ENCODE measurements around the gene QSOX2. TPM values are rescaled to one million over a fixed set of nuclear protein-coding genes. Genes with fewer than 3 reads are reported as not detected.

QSOX2 gene
- total and polyA plus RNA-seq, 2 experiments from 2014 or later = 9.2 to 29.2 TPM

DNA sequence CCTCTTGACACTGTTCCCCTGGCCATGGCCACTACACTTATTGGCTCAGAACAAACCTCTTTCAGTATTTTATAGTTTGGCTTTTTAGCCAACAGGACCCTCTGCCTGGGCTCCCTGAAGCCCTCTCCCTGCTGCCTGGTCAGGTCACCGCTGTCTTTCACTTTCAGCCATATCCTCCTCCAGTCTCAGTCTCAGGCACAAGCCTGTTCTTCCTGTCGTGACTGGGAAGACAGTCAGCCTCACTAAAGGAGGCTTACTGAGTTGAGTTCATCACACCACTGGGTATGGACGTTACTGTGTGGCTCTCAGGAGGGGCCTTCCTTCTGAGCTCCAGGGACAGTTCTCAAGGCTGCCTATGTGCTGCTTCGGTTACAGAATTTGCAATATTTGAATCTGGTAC, 2.0 kb downstream of the QSOX2 start:
- DNase-seq (ENCODE audit: low spot score) (no peak), ATAC-seq (no peak)
- Histone ChIP-seq H3K4me3 (peak overlapping the region; percentile 84; the same call in 1 of the 2 replicates), H3K27ac (ENCODE audit: low read depth) (peak overlapping the region; percentile 66; the same call in 1 of the 2 replicates), H3K4me2 (peak overlapping the region; percentile 99), H3F3A (replicated peaks; ENCODE audit: low read depth) (0 out of 2 replicates have a peak, but pooled peaks cover 5% of the 10 kb centered on the region), H3K4me1 (ENCODE audit: insufficient read depth) (peaks cover 21% of the 10 kb centered on the region), H3K36me3 (ENCODE audit: insufficient read depth) (no peaks in the 10 kb centered on the region), H4K20me1 (replicated peaks; ENCODE audit: insufficient read depth) (peaks cover 47% of the 10 kb centered on the region), H3K79me2 (replicated peaks; ENCODE audit: insufficient read depth) (peaks cover 64% of the 10 kb centered on the region), H2AFZ (no peak overlapping the region), H3K27me3 (ENCODE audit: insufficient read depth) (0 out of 2 replicates have a peak, but pooled peaks cover 8% of the 10 kb centered on the region), H3K9me2 (ENCODE audit: insufficient read depth) (no peaks in the 10 kb centered on the region)
- Mint-ChIP-seq H3K27ac (peak overlapping the region; percentile 13; the same call in 1 of the 2 replicates), H3K4me1 (peaks cover 44% of the 10 kb centered on the region), H3K27me3 (ENCODE audit: insufficient read depth, low read depth, poor library complexity) (peaks cover 27% of the 10 kb centered on the region), H3K9me3 (no peaks in the 10 kb centered on the region), H3K4me3 (peak overlapping the region; percentile 87), H3K36me3 (ENCODE audit: low read depth) (no peaks in the 10 kb centered on the region)
- TF ChIP-seq NANOG (IDR thresholded peaks at IDR 0.05; ENCODE audit: borderline replicate concordance) (no peak), POLR2AphosphoS5 (IDR thresholded peaks at IDR 0.05; ENCODE audit: low read depth) (no peak), CREB1 (CRISPR knock-in tag; IDR thresholded peaks at IDR 0.05; ENCODE audit: low read depth) (no peak), EZH2 (IDR thresholded peaks at IDR 0.05; ENCODE audit: low read depth, unreplicated experiment) (no peak), STAT1 (IDR thresholded peaks at IDR 0.05; ENCODE audit: unreplicated experiment) (no peak), ZNF114 (CRISPR knock-in tag; IDR thresholded peaks at IDR 0.05) (no peak), ZNF331 (CRISPR knock-in tag; IDR thresholded peaks at IDR 0.05; ENCODE audit: low read depth) (no peak), EZH2phosphoT487 (IDR thresholded peaks at IDR 0.05; ENCODE audit: unreplicated experiment) (no peak), JUNB (IDR thresholded peaks at IDR 0.05; ENCODE audit: unreplicated experiment) (no peak)
- TF ChIP-seq, protein P1, sequence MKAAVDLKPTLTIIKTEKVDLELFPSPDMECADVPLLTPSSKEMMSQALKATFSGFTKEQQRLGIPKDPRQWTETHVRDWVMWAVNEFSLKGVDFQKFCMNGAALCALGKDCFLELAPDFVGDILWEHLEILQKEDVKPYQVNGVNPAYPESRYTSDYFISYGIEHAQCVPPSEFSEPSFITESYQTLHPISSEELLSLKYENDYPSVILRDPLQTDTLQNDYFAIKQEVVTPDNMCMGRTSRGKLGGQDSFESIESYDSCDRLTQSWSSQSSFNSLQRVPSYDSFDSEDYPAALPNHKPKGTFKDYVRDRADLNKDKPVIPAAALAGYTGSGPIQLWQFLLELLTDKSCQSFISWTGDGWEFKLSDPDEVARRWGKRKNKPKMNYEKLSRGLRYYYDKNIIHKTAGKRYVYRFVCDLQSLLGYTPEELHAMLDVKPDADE (IDR thresholded peaks at IDR 0.05) = no peak
- TF ChIP-seq, protein P2, sequence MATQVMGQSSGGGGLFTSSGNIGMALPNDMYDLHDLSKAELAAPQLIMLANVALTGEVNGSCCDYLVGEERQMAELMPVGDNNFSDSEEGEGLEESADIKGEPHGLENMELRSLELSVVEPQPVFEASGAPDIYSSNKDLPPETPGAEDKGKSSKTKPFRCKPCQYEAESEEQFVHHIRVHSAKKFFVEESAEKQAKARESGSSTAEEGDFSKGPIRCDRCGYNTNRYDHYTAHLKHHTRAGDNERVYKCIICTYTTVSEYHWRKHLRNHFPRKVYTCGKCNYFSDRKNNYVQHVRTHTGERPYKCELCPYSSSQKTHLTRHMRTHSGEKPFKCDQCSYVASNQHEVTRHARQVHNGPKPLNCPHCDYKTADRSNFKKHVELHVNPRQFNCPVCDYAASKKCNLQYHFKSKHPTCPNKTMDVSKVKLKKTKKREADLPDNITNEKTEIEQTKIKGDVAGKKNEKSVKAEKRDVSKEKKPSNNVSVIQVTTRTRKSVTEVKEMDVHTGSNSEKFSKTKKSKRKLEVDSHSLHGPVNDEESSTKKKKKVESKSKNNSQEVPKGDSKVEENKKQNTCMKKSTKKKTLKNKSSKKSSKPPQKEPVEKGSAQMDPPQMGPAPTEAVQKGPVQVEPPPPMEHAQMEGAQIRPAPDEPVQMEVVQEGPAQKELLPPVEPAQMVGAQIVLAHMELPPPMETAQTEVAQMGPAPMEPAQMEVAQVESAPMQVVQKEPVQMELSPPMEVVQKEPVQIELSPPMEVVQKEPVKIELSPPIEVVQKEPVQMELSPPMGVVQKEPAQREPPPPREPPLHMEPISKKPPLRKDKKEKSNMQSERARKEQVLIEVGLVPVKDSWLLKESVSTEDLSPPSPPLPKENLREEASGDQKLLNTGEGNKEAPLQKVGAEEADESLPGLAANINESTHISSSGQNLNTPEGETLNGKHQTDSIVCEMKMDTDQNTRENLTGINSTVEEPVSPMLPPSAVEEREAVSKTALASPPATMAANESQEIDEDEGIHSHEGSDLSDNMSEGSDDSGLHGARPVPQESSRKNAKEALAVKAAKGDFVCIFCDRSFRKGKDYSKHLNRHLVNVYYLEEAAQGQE (IDR thresholded peaks at IDR 0.05; ENCODE audit: unreplicated experiment) = no peak
- TF ChIP-seq, protein P3, sequence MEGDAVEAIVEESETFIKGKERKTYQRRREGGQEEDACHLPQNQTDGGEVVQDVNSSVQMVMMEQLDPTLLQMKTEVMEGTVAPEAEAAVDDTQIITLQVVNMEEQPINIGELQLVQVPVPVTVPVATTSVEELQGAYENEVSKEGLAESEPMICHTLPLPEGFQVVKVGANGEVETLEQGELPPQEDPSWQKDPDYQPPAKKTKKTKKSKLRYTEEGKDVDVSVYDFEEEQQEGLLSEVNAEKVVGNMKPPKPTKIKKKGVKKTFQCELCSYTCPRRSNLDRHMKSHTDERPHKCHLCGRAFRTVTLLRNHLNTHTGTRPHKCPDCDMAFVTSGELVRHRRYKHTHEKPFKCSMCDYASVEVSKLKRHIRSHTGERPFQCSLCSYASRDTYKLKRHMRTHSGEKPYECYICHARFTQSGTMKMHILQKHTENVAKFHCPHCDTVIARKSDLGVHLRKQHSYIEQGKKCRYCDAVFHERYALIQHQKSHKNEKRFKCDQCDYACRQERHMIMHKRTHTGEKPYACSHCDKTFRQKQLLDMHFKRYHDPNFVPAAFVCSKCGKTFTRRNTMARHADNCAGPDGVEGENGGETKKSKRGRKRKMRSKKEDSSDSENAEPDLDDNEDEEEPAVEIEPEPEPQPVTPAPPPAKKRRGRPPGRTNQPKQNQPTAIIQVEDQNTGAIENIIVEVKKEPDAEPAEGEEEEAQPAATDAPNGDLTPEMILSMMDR (conservative IDR thresholded peaks at IDR 0.05; ENCODE audit: low read depth in 2 of 2) = no peak
- TF ChIP-seq, protein P4, sequence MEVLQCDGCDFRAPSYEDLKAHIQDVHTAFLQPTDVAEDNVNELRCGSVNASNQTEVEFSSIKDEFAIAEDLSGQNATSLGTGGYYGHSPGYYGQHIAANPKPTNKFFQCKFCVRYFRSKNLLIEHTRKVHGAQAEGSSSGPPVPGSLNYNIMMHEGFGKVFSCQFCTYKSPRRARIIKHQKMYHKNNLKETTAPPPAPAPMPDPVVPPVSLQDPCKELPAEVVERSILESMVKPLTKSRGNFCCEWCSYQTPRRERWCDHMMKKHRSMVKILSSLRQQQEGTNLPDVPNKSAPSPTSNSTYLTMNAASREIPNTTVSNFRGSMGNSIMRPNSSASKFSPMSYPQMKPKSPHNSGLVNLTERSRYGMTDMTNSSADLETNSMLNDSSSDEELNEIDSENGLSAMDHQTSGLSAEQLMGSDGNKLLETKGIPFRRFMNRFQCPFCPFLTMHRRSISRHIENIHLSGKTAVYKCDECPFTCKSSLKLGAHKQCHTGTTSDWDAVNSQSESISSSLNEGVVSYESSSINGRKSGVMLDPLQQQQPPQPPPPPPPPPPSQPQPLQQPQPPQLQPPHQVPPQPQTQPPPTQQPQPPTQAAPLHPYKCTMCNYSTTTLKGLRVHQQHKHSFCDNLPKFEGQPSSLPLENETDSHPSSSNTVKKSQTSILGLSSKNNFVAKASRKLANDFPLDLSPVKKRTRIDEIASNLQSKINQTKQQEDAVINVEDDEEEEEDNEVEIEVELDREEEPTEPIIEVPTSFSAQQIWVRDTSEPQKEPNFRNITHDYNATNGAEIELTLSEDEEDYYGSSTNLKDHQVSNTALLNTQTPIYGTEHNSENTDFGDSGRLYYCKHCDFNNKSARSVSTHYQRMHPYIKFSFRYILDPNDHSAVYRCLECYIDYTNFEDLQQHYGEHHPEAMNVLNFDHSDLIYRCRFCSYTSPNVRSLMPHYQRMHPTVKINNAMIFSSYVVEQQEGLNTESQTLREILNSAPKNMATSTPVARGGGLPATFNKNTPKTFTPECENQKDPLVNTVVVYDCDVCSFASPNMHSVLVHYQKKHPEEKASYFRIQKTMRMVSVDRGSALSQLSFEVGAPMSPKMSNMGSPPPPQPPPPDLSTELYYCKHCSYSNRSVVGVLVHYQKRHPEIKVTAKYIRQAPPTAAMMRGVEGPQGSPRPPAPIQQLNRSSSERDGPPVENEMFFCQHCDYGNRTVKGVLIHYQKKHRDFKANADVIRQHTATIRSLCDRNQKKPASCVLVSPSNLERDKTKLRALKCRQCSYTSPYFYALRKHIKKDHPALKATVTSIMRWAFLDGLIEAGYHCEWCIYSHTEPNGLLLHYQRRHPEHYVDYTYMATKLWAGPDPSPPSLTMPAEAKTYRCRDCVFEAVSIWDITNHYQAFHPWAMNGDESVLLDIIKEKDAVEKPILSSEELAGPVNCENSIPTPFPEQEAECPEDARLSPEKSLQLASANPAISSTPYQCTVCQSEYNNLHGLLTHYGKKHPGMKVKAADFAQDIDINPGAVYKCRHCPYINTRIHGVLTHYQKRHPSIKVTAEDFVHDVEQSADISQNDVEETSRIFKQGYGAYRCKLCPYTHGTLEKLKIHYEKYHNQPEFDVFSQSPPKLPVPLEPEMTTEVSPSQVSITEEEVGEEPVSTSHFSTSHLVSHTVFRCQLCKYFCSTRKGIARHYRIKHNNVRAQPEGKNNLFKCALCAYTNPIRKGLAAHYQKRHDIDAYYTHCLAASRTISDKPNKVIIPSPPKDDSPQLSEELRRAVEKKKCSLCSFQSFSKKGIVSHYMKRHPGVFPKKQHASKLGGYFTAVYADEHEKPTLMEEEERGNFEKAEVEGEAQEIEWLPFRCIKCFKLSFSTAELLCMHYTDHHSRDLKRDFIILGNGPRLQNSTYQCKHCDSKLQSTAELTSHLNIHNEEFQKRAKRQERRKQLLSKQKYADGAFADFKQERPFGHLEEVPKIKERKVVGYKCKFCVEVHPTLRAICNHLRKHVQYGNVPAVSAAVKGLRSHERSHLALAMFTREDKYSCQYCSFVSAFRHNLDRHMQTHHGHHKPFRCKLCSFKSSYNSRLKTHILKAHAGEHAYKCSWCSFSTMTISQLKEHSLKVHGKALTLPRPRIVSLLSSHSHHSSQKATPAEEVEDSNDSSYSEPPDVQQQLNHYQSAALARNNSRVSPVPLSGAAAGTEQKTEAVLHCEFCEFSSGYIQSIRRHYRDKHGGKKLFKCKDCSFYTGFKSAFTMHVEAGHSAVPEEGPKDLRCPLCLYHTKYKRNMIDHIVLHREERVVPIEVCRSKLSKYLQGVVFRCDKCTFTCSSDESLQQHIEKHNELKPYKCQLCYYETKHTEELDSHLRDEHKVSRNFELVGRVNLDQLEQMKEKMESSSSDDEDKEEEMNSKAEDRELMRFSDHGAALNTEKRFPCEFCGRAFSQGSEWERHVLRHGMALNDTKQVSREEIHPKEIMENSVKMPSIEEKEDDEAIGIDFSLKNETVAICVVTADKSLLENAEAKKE (CRISPR knock-in tag; IDR thresholded peaks at IDR 0.05) = no peak
